ENCODE results near the gene OPCML.
A peak's percentile ranks its signal among the peaks of the same experiment; 100 is the strongest.

GRCh38 chr11:132402071-132402684, 1130.1 kb downstream of the OPCML start:
- TF ChIP-seq EZH2 (IDR thresholded peaks at IDR 0.05; ENCODE audit: borderline replicate concordance, insufficient read depth, low read length, poor library complexity, severe bottlenecking) (no peak), CTCF (IDR thresholded peaks at IDR 0.05; ENCODE audit: poor library complexity, severe bottlenecking) (peak; percentile 90), POLR2AphosphoS5 (IDR thresholded peaks at IDR 0.05) (no peak), RAD21 (conservative IDR thresholded peaks at IDR 0.05) (peak; percentile 97), TAF1 (IDR thresholded peaks at IDR 0.05; ENCODE audit: low read depth) (no peak), EP300 (conservative IDR thresholded peaks at IDR 0.05; ENCODE audit: poor library complexity, severe bottlenecking) (no peak)
- TF ChIP-seq, protein P1, sequence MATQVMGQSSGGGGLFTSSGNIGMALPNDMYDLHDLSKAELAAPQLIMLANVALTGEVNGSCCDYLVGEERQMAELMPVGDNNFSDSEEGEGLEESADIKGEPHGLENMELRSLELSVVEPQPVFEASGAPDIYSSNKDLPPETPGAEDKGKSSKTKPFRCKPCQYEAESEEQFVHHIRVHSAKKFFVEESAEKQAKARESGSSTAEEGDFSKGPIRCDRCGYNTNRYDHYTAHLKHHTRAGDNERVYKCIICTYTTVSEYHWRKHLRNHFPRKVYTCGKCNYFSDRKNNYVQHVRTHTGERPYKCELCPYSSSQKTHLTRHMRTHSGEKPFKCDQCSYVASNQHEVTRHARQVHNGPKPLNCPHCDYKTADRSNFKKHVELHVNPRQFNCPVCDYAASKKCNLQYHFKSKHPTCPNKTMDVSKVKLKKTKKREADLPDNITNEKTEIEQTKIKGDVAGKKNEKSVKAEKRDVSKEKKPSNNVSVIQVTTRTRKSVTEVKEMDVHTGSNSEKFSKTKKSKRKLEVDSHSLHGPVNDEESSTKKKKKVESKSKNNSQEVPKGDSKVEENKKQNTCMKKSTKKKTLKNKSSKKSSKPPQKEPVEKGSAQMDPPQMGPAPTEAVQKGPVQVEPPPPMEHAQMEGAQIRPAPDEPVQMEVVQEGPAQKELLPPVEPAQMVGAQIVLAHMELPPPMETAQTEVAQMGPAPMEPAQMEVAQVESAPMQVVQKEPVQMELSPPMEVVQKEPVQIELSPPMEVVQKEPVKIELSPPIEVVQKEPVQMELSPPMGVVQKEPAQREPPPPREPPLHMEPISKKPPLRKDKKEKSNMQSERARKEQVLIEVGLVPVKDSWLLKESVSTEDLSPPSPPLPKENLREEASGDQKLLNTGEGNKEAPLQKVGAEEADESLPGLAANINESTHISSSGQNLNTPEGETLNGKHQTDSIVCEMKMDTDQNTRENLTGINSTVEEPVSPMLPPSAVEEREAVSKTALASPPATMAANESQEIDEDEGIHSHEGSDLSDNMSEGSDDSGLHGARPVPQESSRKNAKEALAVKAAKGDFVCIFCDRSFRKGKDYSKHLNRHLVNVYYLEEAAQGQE (IDR thresholded peaks at IDR 0.05; ENCODE audit: borderline replicate concordance), result no peak
